ENCODE data around the gene PLEKHG2.
"Not testable (repeated sequence)": the region's sequence is repeated elsewhere in the genome, so short reads cannot be mapped to it uniquely, and the experiment has no call there.

The PLEKHG2 gene

GRCh38 chr19:39435499-39436349 is 23.3 kb downstream of the PLEKHG2 start, which contains the start of gene RPS16:
TSS of gene RPS16 (minus strand) at chr19:39435949. CDS start at chr19:39435895, 54 bp downstream.
- DNase-seq (ENCODE audit: low read depth, low spot score): peak; percentile 83
- H3K27ac ChIP-seq: peak within 1 kb of the TSS; percentile 73

- no peak for DNase-seq (ENCODE audit: low read depth, low spot score)
- peak overlapping the region; percentile 73 for H3K27ac ChIP-seq
Observed at GRCh38 chr19:39436350-39436716, 23.9 kb downstream of the PLEKHG2 start.

GRCh38 chr19:39438270-39438934 is 25.9 kb downstream of the PLEKHG2 start:
- peak overlapping the region; percentile 46 for H3K27ac ChIP-seq
- no peak for DNase-seq (ENCODE audit: low read depth, low spot score)

DNA sequence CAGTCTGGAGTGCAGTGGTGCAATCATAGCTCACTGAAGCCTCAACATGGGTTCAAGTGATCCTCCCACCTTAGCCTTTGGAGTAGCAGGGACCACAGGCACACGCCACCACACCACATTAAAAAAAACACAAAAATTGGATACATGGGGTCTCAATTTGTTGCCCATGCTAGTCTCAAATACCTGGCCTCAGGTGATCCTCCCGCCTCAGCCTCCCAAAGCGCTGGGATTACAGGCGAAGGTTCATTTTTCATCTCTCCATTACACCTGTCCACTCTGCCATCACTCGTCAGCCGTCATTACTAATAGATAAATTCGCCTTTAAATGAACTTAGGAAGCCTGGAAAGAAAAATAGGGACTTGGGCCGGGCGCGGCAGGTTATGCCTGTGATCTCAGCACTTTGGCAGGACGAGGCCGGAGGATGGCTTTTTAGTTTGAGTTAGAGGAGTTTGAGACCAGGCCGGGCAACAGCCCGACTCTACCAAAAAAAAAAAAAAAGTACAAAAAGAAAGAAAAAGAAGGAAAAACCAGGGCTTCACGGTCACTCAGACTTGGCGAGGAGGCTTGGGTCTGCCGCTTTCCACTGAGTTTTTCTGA is 32.2 kb downstream of the PLEKHG2 start:
- peak overlapping the region; percentile 77 for H3K27ac ChIP-seq
- DNase-seq (ENCODE audit: low read depth, low spot score): no peak

DNA sequence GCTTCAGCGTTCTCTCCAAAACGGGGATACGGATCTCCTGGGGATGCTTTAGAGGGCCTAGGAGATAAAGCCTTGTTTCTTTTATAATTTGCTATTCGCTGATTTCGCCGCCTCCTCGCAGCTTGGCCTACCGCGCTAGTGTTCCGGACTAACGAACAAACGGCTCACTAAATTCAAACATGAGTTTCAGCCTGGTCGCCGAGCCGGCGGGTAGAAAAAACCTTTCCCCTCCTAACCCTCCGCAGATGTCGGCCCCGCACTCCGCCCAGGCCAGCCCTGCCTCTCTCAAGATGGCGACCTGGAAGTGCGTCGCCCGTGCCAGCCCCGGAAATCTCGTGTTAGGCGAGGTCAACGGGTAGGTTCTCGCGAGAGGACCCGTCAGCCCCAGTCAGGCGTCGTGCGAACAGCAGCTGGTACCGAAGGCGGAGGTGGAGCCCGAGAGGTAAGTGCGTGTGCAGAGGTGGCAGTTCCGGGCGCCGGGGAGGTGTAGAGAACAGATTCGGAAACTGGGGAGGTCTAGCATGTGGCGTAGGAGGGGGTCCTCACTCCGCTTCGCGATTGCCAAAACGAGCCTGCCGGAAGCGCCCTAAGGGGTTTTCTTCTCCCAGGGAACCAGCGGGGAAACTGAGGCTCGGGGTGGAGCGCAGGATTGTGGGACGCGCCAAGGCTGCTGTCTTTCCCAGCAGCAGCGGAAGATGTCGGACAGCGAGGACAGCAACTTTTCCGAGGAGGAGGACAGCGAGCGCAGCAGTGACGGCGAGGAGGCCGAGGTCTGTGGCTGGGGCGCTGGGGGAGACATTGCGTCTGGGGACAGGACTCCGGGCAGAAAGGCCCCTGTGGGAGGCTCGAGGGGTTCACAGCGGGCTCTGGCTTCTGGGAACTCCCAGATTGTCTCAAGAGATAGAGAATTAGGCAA is 33.0 kb downstream of the PLEKHG2 start, which contains the start of gene SUPT5H:
Gene SUPT5H (plus strand): TSS at position 387 of the 916 bp plus-strand sequence. CDS start 309 bp downstream, at position 696.
- peak within 1 kb of the TSS; percentile 77 for H3K27ac ChIP-seq
- DNase-seq (ENCODE audit: low read depth, low spot score): peak; percentile 91

DNA sequence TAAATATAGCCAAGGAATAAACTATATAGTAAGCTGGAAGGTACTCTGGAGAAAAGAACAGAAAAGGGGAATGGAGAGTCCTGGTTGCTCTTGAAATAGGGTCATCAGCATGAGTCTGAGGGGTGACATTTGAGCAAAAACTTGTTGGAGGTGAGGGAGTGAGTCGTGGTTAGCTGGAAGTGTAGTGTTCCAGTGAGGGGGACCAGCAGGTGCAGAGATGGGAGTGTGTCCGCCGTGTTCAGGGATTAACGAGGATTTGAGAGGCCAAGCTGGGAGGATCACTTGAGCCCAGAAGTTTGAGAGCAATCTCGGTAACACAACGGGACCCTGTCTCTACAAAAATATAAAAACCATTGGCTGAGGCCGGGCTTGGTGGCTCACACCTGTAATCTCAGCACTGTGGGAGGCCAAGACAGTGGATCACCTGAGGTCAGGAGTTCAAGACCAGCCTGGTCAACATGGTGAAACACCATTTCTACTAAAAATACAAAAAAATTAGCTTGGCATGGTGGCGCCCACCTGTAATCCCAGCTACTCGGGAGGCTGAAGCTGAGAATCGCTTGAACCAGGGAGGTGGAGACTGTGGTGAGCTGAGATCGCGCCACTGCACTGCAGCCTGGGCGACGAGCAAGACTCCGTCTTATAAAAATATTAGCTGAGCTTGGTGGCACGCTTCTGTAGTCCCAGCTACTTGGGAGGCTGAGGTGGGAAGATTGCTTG is 34.1 kb downstream of the PLEKHG2 start:
- peak overlapping the region; percentile 77 for H3K27ac ChIP-seq
- DNase-seq (ENCODE audit: low read depth, low spot score): no peak

DNA sequence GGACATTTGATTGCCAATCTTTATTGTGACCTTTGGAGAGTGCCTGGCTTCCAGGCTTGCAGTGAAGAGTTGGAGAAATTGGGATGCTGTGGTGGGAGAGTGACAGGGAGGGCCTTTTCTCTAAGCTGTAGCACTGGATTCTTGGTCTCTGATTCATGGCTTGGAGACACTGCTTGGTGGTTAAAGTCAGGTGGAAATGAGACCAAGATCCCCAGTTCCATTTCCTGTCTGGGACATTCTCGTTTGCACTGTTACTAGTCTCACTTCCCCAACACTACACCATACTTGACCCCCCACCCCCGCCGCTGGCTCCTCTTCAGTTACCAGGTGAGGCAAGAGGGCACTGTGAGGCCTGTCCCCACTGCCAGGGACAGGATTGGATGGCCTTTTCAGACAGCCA is 35.8 kb downstream of the PLEKHG2 start:
- peak overlapping the region; percentile 76 for H3K27ac ChIP-seq
- peak; percentile 22 for DNase-seq (ENCODE audit: low read depth, low spot score)

GRCh38 chr19:39449116-39449797 is 36.8 kb downstream of the PLEKHG2 start:
- peak overlapping the region; percentile 76 for H3K27ac ChIP-seq
- DNase-seq (ENCODE audit: low read depth, low spot score): no peak

- not testable (repeated sequence) for H3K27ac ChIP-seq; DNase-seq (ENCODE audit: low read depth, low spot score)
Observed at GRCh38 chr19:39451257-39451656, 38.8 kb downstream of the PLEKHG2 start.

DNA sequence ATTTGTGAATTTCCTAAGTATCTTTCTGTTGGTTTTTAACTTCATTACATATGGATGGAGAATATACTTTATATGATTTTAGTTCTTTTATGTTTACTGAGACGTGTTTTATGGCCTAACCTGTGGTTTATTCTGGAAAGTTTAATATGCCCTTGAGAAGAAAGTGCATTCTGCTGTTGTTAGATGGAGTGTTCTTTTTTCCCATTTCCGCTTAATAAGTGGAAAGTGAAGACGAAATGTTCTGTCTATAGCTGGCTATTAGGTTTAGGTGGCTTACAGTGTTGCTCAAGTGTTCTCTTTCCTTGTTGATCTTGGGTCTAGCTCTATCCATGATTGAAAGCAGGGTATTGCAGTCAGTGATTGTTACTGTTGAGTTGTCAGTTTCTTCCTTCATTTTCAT is 50.9 kb downstream of the PLEKHG2 start:
- no peak for DNase-seq (ENCODE audit: low read depth, low spot score)
- H3K27ac ChIP-seq: no peak overlapping the region

- no peak for DNase-seq (ENCODE audit: low read depth, low spot score)
- no peak overlapping the region for H3K27ac ChIP-seq
Observed at GRCh38 chr19:39465956-39466747, 53.7 kb downstream of the PLEKHG2 start.

- no peak overlapping the region for H3K27ac ChIP-seq
- no peak for DNase-seq (ENCODE audit: low read depth, low spot score)
Observed at GRCh38 chr19:39467941-39468340, 55.5 kb downstream of the PLEKHG2 start.

GRCh38 chr19:39469036-39469435 is 56.6 kb downstream of the PLEKHG2 start:
- no peak for DNase-seq (ENCODE audit: low read depth, low spot score)
- H3K27ac ChIP-seq: no peak overlapping the region

DNA sequence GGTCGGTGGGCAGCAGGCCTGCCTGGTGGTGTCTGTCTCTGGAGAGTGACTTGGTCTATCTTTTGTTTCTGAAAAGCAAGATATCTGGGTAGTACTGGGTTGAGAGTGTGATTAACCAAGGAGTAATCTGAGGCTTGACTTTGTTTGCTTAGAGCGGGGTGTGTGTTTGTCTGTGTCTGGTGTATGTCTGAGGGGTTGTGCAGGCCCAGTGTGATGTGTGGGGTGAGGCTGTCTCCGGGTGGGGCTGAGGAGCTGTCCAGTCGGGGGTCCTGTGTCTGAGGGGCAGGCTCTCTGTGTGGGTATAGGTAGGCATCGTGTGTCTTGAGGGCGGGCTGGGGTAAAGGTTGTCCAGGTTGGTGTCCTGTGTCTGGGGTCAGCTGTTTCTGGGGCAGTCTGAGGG is 57.1 kb downstream of the PLEKHG2 start:
- no peak for DNase-seq (ENCODE audit: low read depth, low spot score)
- no peak overlapping the region for H3K27ac ChIP-seq

DNA sequence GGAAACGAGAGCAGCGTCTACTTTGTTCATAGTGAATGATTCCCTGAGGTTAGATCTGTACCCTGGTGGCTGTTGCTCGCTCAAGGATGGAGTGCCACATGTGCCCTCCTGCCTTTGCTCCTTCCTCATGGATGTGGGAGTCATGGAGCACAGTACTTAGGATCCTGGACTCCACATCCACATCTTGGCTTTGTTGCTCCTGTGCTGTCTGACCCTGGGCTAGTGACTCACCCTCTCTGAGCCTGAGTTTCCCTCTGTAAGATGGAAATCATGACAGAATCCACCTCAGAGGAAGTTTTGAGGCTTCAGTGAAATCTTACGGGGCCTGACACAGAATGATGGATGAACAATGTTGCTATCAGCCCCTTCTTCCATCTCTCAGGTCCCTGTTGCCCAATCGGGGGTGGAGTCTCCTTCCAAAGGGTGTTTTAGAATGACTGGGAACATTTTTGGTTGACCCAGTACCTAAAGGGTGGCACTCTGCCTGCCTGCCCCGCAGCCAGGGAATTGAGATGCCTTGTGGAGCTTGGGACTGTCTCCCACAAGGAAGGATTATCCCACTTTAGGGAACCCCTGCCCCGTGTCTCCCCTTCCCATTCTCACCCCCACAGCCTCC is 58.4 kb downstream of the PLEKHG2 start:
- no peak for DNase-seq (ENCODE audit: low read depth, low spot score)
- H3K27ac ChIP-seq: no peak overlapping the region

GRCh38 chr19:39471756-39472536 is 59.5 kb downstream of the PLEKHG2 start:
- DNase-seq (ENCODE audit: low read depth, low spot score): no peak
- H3K27ac ChIP-seq: no peak overlapping the region

Data from epithelial cell of prostate (primary cell).